ENCODE data around the gene PMPCB. TPM values are rescaled to one million over a fixed set of nuclear protein-coding genes. Genes with fewer than 3 reads are reported as not detected.
"Not testable (repeated sequence)": the region's sequence is repeated elsewhere in the genome, so short reads cannot be mapped to it uniquely, and the experiment has no call there.

The PMPCB gene
- polyA plus RNA-seq (2013), result 47.5 and 51.0 TPM in 2 replicates

- DNase-seq, result peak; percentile 90 to 98
- no peaks in the 10 kb centered on the region for H3K27me3 ChIP-seq (ENCODE audit: insufficient read depth, low read length)
- H3K36me3 ChIP-seq (ENCODE audit: control insufficient read depth in 1 of 2, insufficient read depth in 2 of 2, low read length in 2 of 2), result peaks cover 4 to 10% of the 10 kb centered on the region in 2 experiments
- H3K4me1 ChIP-seq (ENCODE audit: control insufficient read depth in 1 of 2, insufficient read depth in 2 of 2, low read length in 2 of 2), result peaks cover 0 to 2% of the 10 kb centered on the region in 2 experiments
- peaks cover 3% of the 10 kb centered on the region for H3K79me1 ChIP-seq (ENCODE audit: low read length)
- H3K27ac ChIP-seq (ENCODE audit: low read depth, low read length), result peak within 1 kb of the TSS; percentile 69
- peak within 1 kb of the TSS; percentile 89 for H2AFZ ChIP-seq (ENCODE audit: insufficient read depth, low read length, poor library complexity)
- H2AK5ac ChIP-seq (ENCODE audit: low read length), result no peak within 1 kb of the TSS
- H4K8ac ChIP-seq (ENCODE audit: low read depth, low read length), result peak within 1 kb of the TSS; percentile 99
- H3K79me2 ChIP-seq (ENCODE audit: control insufficient read depth, insufficient read depth, low read length, poor library complexity), result peaks cover 3% of the 10 kb centered on the region
- WGBS (ENCODE audit: extremely low coverage, insufficient coverage, insufficient read length), result no CpG with 5 or more reads among the region's 52 CpGs
- peak within 1 kb of the TSS; percentile 76 for H3K4me2 ChIP-seq (ENCODE audit: low read length)
- peak within 1 kb of the TSS; percentile 87 for H4K12ac ChIP-seq (ENCODE audit: low read depth, low read length)
- H2BK12ac ChIP-seq (ENCODE audit: low read length), result no peak within 1 kb of the TSS
- H3K23ac ChIP-seq (ENCODE audit: low read length), result no peak within 1 kb of the TSS
- peak within 1 kb of the TSS; percentile 84 for H3K9ac ChIP-seq (ENCODE audit: low read length)
- peak within 1 kb of the TSS; percentile 37 for H2BK5ac ChIP-seq (ENCODE audit: low read depth, low read length, poor library complexity)
- H3K4ac ChIP-seq (ENCODE audit: low read depth, low read length), result peak within 1 kb of the TSS; percentile 57
- peak within 1 kb of the TSS; percentile 79 for H3K14ac ChIP-seq (ENCODE audit: low read length)
- peak within 1 kb of the TSS; percentile 29 for H2BK120ac ChIP-seq (ENCODE audit: insufficient read depth, low read length, poor library complexity)
- peak within 1 kb of the TSS; percentile 94 for H3K4me3 ChIP-seq (ENCODE audit: low read depth, low read length)
- H3K18ac ChIP-seq (ENCODE audit: low read length), result peak within 1 kb of the TSS; percentile 84
- H3K9me3 ChIP-seq (ENCODE audit: insufficient read depth, low read depth, low read length), result no peaks in the 10 kb centered on the region
- peak within 1 kb of the TSS; percentile 90 for H4K91ac ChIP-seq (ENCODE audit: low read depth, low read length)
These were observed at the start of gene PMPCB for GRCh38 chr7:103296901-103297836. PMPCB (plus strand) TSS chr7:103297435; CDS start chr7:103297460, 25 bp downstream.

GRCh38 chr7:103253699-103254506 lies 43.3 kb upstream of the PMPCB start:
- H4K91ac ChIP-seq (ENCODE audit: low read depth, low read length); H3K79me2 ChIP-seq (ENCODE audit: control insufficient read depth, insufficient read depth, low read length, poor library complexity); H3K4ac ChIP-seq (ENCODE audit: low read depth, low read length); H2AK5ac ChIP-seq (ENCODE audit: low read length); H3K18ac ChIP-seq (ENCODE audit: low read length); H3K27me3 ChIP-seq (ENCODE audit: insufficient read depth, low read length); H3K4me3 ChIP-seq (ENCODE audit: low read depth, low read length); H3K9ac ChIP-seq (ENCODE audit: low read length); H3K4me2 ChIP-seq (ENCODE audit: low read length); H3K4me1 ChIP-seq (ENCODE audit: control insufficient read depth in 1 of 2, insufficient read depth in 2 of 2, low read length in 2 of 2); H4K8ac ChIP-seq (ENCODE audit: low read depth, low read length); H3K23ac ChIP-seq (ENCODE audit: low read length); H3K36me3 ChIP-seq (ENCODE audit: control insufficient read depth in 1 of 2, insufficient read depth in 2 of 2, low read length in 2 of 2); H2BK12ac ChIP-seq (ENCODE audit: low read length); H3K79me1 ChIP-seq (ENCODE audit: low read length); H2AFZ ChIP-seq (ENCODE audit: insufficient read depth, low read length, poor library complexity); H4K12ac ChIP-seq (ENCODE audit: low read depth, low read length); H3K14ac ChIP-seq (ENCODE audit: low read length); DNase-seq; H3K27ac ChIP-seq (ENCODE audit: low read depth, low read length); H2BK5ac ChIP-seq (ENCODE audit: low read depth, low read length, poor library complexity); H3K9me3 ChIP-seq (ENCODE audit: insufficient read depth, low read depth, low read length); H2BK120ac ChIP-seq (ENCODE audit: insufficient read depth, low read length, poor library complexity): not testable (repeated sequence)
- no CpG with 5 or more reads among the region's 3 CpGs for WGBS (ENCODE audit: extremely low coverage, insufficient coverage, insufficient read length)

GRCh38 chr7:103264054-103264453 lies 33.2 kb upstream of the PMPCB start:
- H3K36me3 ChIP-seq (ENCODE audit: control insufficient read depth in 1 of 2, insufficient read depth in 2 of 2, low read length in 2 of 2); H2AK5ac ChIP-seq (ENCODE audit: low read length); H3K4me1 ChIP-seq (ENCODE audit: control insufficient read depth in 1 of 2, insufficient read depth in 2 of 2, low read length in 2 of 2); H4K12ac ChIP-seq (ENCODE audit: low read depth, low read length); H3K9ac ChIP-seq (ENCODE audit: low read length); H3K79me2 ChIP-seq (ENCODE audit: control insufficient read depth, insufficient read depth, low read length, poor library complexity); H3K4ac ChIP-seq (ENCODE audit: low read depth, low read length); H2BK120ac ChIP-seq (ENCODE audit: insufficient read depth, low read length, poor library complexity); DNase-seq; H3K14ac ChIP-seq (ENCODE audit: low read length); H2BK5ac ChIP-seq (ENCODE audit: low read depth, low read length, poor library complexity); H3K27ac ChIP-seq (ENCODE audit: low read depth, low read length); H3K18ac ChIP-seq (ENCODE audit: low read length); H2BK12ac ChIP-seq (ENCODE audit: low read length); H2AFZ ChIP-seq (ENCODE audit: insufficient read depth, low read length, poor library complexity); H3K23ac ChIP-seq (ENCODE audit: low read length); H3K79me1 ChIP-seq (ENCODE audit: low read length); H3K4me3 ChIP-seq (ENCODE audit: low read depth, low read length); H3K27me3 ChIP-seq (ENCODE audit: insufficient read depth, low read length); H3K4me2 ChIP-seq (ENCODE audit: low read length); H3K9me3 ChIP-seq (ENCODE audit: insufficient read depth, low read depth, low read length); H4K8ac ChIP-seq (ENCODE audit: low read depth, low read length); H4K91ac ChIP-seq (ENCODE audit: low read depth, low read length): not testable (repeated sequence)
- no CpG with 5 or more reads among the region's 2 CpGs for WGBS (ENCODE audit: extremely low coverage, insufficient coverage, insufficient read length)

- H3K23ac ChIP-seq (ENCODE audit: low read length); H3K14ac ChIP-seq (ENCODE audit: low read length); DNase-seq; H2BK12ac ChIP-seq (ENCODE audit: low read length); H2AK5ac ChIP-seq (ENCODE audit: low read length); H3K4me1 ChIP-seq (ENCODE audit: control insufficient read depth in 1 of 2, insufficient read depth in 2 of 2, low read length in 2 of 2); H2BK120ac ChIP-seq (ENCODE audit: insufficient read depth, low read length, poor library complexity); H3K18ac ChIP-seq (ENCODE audit: low read length); H3K79me1 ChIP-seq (ENCODE audit: low read length); H4K12ac ChIP-seq (ENCODE audit: low read depth, low read length); H3K4me2 ChIP-seq (ENCODE audit: low read length); H3K27ac ChIP-seq (ENCODE audit: low read depth, low read length); H2AFZ ChIP-seq (ENCODE audit: insufficient read depth, low read length, poor library complexity); H3K9ac ChIP-seq (ENCODE audit: low read length); H3K4ac ChIP-seq (ENCODE audit: low read depth, low read length); H3K79me2 ChIP-seq (ENCODE audit: control insufficient read depth, insufficient read depth, low read length, poor library complexity); H3K9me3 ChIP-seq (ENCODE audit: insufficient read depth, low read depth, low read length); H2BK5ac ChIP-seq (ENCODE audit: low read depth, low read length, poor library complexity); H3K27me3 ChIP-seq (ENCODE audit: insufficient read depth, low read length); H4K8ac ChIP-seq (ENCODE audit: low read depth, low read length); H4K91ac ChIP-seq (ENCODE audit: low read depth, low read length); H3K4me3 ChIP-seq (ENCODE audit: low read depth, low read length); H3K36me3 ChIP-seq (ENCODE audit: control insufficient read depth in 1 of 2, insufficient read depth in 2 of 2, low read length in 2 of 2): not testable (repeated sequence)
- WGBS (ENCODE audit: extremely low coverage, insufficient coverage, insufficient read length), result no CpG with 5 or more reads among the region's 2 CpGs
These were observed 31.0 kb upstream of the PMPCB start for GRCh38 chr7:103266229-103266628.

Measured in trophoblast cell (in vitro differentiated cells and primary cell).